ENCODE measurements around the gene SEZ6L. TPM values are rescaled to one million over a fixed set of nuclear protein-coding genes. Genes with fewer than 3 reads are reported as not detected.

SEZ6L gene
- total and polyA plus RNA-seq, 8 donors: 0.08 to 0.82 (median 0.58) TPM

DNA sequence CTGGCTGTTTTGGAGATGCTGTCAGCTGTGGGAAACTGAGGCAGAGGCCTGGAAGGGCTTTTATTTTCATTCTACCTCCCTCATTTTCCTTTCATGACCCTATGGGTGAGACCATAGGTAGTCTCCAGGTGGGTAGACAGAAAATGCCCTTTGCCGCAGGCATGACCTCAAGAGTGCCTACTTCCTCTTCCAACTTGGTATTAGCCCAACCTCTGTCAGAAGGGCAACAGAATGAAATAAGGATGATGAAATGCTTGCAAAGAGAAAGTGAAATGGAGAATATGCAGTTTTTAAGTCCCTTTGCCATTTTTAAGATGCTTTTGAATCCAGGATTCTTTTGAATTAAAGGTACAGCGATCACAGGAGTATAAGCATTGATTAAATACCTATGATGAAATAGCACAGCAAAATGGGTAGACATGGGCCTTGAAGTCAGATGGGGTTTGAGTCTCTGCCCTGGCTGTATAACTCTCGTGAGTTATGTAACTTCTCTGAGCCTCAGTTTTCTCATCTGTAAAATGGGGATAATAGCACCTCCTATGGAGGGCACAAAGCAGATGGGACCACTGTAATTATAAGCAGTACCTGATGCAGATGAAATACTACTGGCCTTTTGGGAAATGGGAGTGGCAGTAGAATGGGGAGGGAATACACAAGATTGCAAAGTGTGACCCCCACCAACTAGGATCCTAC is 263.5 kb downstream of the SEZ6L start:
- H3K36me3 ChIP-seq: peaks cover 0 to 9% of the 10 kb centered on the region in 2 donors
- TF ChIP-seq, protein P1, sequence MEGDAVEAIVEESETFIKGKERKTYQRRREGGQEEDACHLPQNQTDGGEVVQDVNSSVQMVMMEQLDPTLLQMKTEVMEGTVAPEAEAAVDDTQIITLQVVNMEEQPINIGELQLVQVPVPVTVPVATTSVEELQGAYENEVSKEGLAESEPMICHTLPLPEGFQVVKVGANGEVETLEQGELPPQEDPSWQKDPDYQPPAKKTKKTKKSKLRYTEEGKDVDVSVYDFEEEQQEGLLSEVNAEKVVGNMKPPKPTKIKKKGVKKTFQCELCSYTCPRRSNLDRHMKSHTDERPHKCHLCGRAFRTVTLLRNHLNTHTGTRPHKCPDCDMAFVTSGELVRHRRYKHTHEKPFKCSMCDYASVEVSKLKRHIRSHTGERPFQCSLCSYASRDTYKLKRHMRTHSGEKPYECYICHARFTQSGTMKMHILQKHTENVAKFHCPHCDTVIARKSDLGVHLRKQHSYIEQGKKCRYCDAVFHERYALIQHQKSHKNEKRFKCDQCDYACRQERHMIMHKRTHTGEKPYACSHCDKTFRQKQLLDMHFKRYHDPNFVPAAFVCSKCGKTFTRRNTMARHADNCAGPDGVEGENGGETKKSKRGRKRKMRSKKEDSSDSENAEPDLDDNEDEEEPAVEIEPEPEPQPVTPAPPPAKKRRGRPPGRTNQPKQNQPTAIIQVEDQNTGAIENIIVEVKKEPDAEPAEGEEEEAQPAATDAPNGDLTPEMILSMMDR (IDR thresholded peaks at IDR 0.05): no peak
- ATAC-seq: no peak
- no peak for DNase-seq
- H3K27ac ChIP-seq: no peak overlapping the region
- H3K27me3 ChIP-seq: no peaks in the 10 kb centered on the region
- intact Hi-C loops (cut with DNase I): no loop called here
- no peak overlapping the region for H3K4me3 ChIP-seq
- H3K9me3 ChIP-seq: no peaks in the 10 kb centered on the region
- peaks cover 0 to 34% of the 10 kb centered on the region in 2 donors for H3K4me1 ChIP-seq
